Activated CD4-positive, alpha-beta T cell treated with anti-CD3 and anti-CD28 coated beads for 1 hour (primary cell): ENCODE measurements around the gene GRK2.
"Not testable (repeated sequence)": the region's sequence is repeated elsewhere in the genome, so short reads cannot be mapped to it uniquely, and the experiment has no call there.

ENCODE experiments used
- DNase-seq: peaks from one replicate; pipeline ENCODE4 v3.0.0-alpha.2; 2020

Gene GRK2

GRCh38 chr11:67266449-67267187, at the start of gene GRK2:
TSS of gene GRK2 (plus strand) at chr11:67266473. CDS start at chr11:67266700, 227 bp downstream.
- no peak for DNase-seq

- no peak for DNase-seq
Measured at GRCh38 chr11:67227726-67228125, 38.5 kb upstream of the GRK2 start.

GRCh38 chr11:67230406-67230805, 35.9 kb upstream of the GRK2 start:
- DNase-seq = no peak

- DNase-seq = no peak
Measured at GRCh38 chr11:67230886-67231285, 35.4 kb upstream of the GRK2 start.

- DNase-seq = no peak
Measured at GRCh38 chr11:67233584-67234190, 32.6 kb upstream of the GRK2 start.

GRCh38 chr11:67234571-67234970, 31.7 kb upstream of the GRK2 start:
- DNase-seq = not testable (repeated sequence)

- DNase-seq = no peak
Measured at GRCh38 chr11:67237574-67237973, 28.7 kb upstream of the GRK2 start.

- DNase-seq = no peak
Measured at GRCh38 chr11:67238894-67239782, 27.1 kb upstream of the GRK2 start.

GRCh38 chr11:67239783-67240575, 26.3 kb upstream of the GRK2 start:
- DNase-seq = peak; percentile 93

- peak; percentile 60 for DNase-seq
Measured at GRCh38 chr11:67240576-67241389, 25.5 kb upstream of the GRK2 start.

GRCh38 chr11:67242548-67242947, 23.7 kb upstream of the GRK2 start:
- DNase-seq = no peak

- DNase-seq = no peak
Measured at GRCh38 chr11:67243051-67243450, 23.2 kb upstream of the GRK2 start.

GRCh38 chr11:67245046-67245445, 21.2 kb upstream of the GRK2 start:
- DNase-seq = no peak

- DNase-seq = no peak
Measured at GRCh38 chr11:67247946-67248550, 18.2 kb upstream of the GRK2 start.

GRCh38 chr11:67248653-67249052, 17.6 kb upstream of the GRK2 start:
- no peak for DNase-seq

GRCh38 chr11:67250059-67251043, 15.9 kb upstream of the GRK2 start:
- no peak for DNase-seq

GRCh38 chr11:67251841-67252240, 14.4 kb upstream of the GRK2 start:
- no peak for DNase-seq

- DNase-seq = no peak
Measured at GRCh38 chr11:67252831-67253239, 13.4 kb upstream of the GRK2 start.

- no peak for DNase-seq
Measured at GRCh38 chr11:67253872-67254624, 12.2 kb upstream of the GRK2 start.
